GM21723 (cell line): ENCODE measurements around the gene GATAD2A.

ENCODE experiments used
- ATAC-seq: cut with Tn5 transposase; IDR thresholded peaks from one replicate; pipeline ENCODE4 v1.9.1; 2021; ENCODE audit warnings: mild to moderate bottlenecking, moderate library complexity; ENCODE audit not compliant: unreplicated experiment

GATAD2A gene

DNA sequence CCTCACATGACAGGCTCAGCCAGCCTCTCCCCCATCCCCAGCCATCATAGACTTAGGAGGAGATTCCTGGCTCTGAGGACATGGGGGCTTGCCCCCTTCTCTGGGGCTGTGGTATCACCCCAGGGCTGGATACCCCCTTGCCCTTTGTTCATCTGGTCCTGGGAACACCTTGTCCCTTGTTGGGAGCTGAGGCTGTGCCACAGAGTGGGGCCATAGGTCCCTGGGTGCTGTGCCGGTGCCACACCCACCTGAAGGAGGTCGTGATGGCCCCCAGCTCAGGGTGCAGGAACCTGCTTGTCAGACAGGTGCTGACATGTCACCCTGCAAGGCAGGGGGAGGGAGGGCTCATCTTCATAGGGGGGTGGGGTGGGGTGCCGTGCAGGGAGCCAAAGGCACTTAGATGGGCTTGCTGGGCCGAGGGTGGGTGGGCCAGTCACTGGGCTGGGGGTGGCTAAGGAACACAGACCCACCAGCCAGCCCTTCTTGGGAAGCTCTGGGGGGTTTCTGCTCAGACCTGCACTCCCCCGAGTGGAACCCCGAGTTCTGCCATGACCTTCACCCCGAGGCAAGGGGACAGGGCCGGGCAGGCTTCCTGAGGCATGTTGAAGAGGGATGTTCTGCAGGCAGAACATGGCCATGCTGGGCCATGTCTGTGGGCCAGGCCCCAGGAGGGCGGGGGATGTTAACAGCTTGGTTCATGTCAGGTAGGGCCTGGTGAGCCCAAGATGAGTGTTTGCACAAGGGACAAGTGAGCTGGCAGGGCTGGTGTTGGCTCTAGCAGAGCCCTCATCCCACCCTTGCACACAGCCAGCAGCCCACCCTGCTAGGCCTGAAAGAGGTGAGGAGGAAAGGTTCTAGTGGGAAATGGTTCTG is 81.8 kb downstream of the GATAD2A start:
- no peak for ATAC-seq

DNA sequence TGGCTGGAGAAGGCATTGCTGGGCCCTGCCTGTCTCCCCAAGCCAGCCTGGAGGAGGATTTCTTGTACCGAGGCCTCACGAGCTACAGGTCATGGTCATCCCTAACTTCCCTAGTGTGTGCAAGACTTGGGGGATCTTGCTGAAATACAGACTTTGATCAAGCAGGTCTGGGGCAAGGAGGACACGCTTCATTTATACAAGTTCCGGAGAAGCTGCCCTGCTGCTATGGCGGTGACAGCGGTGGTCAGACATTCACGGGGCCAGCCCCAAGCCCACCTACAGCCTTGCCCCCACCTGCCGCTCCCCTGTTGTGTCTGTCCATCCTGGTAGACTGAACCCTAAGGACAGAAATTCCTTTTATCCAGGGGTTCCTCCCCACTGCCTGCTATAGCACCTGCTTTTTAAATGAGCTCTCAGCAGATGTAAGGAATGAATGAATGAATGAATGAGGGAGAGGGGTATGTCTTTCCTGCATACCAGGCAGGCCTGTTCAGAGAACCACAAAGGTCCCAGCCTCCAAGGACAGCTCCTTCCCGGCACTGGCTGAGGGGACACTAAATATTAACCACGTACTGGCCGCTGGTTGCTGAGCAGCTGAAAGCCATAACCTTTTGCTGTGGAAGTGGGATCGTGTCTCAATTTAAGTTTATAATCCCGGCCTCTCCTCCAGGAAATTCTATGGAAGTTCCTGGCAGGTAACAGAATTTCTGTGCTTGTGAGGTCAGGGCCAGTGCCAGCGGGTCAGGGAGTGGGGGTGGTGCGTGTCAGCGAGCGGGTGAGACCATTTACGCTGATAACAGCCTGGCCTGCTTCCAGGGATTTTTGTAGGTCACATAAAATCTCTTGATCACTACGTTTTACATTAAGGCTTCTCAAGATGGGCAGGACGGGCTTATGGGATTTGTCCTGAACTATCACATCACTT is 82.7 kb downstream of the GATAD2A start:
- no peak for ATAC-seq

DNA sequence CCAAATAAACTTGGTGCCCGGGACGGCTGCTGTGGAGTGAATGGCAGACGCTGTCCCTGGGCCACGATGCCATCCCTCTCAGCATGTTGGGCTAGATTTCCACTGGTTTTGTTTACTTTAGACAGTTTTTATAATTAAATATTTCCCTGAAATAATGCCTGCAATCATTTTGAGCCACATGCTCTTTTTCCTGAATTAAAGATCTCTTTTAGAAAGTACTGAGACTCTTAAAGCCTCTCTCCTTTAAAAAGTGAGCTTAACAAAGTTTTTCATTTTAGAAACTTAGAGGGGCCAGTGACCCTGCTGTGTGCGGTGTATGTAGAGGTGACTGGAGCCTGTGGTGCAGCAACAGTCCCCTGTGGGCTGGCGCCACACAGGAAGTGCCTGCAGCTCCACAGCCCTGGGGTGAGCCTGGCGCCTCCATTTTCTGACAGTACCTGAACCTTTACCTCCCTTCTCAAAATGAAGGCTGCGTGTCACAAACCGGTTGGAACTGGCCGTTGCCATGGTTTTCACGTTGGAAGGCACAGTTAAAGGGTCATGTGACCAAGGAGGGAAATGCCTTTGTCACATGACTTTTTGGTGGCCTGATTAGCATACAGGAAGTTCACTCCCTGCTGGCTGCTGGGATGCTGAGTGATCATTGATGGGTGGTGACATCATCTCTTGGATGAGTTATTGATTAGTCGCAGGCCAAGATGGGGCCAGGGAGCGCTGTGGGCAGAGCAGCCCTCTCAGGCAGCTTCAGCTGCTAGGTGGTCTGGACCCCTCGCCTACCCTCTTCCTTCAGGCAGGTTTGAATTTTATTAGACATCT is 83.6 kb downstream of the GATAD2A start:
- ATAC-seq = peak; percentile 53

DNA sequence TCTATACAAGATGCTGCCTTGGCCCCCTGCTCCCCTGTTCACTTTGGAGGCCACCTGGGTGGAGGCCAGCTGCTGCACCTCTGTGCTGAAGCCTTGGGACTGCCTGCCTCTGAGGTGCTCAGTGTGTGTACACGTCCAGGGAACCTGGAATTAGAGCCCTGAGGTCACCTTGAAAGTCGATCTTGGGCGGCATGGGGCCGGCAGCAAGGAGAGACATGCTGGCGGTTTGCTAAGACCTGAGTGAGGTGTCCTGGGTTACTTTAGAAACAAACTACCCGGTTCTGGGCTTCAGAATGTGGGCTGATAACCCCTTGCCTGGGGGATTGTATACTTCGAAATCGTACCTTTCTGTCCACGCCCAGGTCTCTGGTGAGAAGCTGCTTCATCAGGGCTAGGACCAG is 84.3 kb downstream of the GATAD2A start:
- no peak for ATAC-seq

DNA sequence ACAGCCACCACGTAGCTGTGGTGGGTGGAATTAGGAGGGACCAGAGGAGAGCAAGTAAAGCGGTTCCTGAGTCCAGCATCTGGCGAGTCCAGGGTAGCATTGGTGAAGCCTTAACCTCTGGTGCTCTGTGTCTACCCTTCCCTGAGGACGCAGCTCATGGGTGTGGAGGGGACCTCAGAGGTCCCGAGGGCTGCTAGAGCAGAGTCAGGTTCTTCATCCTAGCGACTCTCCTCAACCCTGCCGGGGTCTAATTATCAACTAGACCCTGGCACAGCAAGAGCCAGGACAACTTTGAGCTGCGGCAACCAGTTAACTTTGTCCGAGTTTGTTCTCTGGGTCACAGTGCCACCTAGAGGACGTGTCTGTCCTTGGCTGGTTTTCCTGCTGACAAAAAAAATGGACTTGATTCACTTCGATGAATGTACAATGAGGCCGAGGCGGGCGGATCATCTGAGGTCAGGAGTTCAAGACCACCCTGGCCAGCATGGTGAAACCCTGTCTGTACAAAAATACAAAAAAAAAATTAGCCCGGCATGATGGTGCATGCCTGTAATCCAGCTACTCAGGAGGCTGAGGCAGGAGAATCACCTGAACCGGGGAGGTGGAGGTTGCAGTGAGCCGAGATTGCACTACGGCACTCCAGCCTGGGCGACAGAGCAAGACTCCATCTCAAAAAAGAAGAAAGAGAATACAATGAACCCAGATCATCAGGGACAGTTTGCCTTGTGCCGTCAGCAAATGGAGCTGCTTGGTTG is 84.9 kb downstream of the GATAD2A start:
- ATAC-seq = no peak

DNA sequence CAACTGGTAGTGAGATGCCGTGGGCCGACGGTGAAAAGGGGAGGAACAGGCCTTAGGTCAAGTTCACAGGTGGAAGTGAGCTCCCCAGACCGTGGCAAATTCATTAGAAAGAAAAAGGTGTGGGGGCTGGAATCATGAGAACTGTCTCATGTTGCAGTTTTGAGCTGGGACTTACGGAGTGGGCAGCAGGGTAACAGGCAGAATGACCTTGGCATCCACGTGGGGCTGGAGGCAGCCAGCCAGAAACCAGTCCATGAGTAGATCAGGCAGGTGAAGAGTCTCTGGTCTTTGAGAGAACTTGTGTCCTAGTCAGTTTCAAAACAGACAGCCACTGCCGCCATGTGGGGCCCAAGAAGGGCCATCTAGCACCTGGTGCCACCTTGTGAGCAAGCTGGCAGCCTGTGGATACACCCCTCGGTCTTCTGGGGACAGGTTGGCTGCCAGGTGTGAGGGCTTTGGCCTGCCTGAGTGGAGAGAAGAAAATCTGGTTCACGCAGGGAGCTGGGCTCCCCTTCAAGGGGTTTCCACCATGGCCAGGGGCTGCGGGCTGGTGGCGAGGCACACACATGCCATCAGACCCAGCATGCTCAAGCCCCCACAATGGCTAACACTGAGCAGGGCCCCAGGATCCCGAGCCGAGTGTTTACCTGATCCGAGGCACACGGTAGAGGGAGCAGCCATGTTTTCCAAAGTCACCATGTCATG is 86.0 kb downstream of the GATAD2A start:
- ATAC-seq = no peak

DNA sequence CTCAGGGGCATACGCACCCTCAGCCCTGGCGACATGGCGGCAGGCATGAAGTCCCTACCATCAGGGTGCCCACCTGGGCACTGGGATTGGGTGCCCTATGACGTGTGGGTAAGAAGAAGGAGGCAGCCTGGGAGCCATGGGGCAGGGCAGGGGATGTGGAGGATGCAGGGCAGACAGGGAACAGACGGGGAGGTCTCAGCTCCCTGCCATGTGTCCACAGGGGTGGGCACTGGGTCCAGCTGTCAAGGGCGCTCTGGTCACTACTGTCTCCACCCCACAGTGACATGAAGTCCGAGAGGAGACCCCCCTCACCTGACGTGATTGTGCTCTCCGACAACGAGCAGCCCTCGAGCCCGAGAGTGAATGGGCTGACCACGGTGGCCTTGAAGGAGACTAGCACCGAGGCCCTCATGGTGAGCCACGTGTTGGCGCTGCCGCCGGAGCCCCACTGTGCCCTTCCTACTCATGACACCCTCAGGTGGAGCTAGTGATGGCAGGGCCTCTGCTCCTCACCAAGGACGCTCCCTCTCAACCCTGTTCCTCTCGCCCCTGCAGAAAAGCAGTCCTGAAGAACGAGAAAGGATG is 86.6 kb downstream of the GATAD2A start:
- no peak for ATAC-seq

DNA sequence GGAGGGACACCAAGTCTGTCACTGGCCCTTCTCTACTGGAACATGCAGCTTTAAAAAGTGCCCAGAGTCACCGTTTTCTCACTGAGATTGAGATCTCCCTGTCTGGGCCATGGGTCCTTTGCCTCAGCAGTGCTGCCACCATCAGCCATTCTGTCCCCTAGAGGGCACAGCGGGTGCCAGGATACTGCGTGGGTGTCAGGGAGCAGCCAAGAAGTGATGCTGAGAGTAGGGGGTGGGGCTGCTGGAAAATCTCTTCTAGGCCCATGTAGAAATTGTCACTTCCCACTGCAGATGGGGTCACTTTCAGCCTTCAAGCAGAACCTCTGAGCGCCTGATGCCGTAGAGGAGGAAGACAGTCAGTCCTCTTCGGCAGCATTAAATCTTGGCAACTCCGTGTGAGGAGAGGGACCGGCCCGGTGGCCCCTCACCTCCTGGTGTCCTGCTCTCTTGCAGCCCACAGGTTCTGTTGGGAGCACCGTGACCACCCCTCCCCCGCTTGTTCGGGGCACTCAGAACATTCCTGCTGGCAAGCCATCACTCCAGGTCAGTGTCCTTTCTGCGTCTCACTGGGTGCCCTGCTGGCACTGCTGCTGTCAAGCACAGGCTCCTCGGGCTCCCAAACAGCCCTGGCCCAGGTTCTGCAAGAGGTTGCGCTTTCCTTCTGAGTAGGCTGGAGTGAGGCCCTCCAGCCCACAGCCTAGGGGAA is 88.5 kb downstream of the GATAD2A start:
- ATAC-seq = no peak

DNA sequence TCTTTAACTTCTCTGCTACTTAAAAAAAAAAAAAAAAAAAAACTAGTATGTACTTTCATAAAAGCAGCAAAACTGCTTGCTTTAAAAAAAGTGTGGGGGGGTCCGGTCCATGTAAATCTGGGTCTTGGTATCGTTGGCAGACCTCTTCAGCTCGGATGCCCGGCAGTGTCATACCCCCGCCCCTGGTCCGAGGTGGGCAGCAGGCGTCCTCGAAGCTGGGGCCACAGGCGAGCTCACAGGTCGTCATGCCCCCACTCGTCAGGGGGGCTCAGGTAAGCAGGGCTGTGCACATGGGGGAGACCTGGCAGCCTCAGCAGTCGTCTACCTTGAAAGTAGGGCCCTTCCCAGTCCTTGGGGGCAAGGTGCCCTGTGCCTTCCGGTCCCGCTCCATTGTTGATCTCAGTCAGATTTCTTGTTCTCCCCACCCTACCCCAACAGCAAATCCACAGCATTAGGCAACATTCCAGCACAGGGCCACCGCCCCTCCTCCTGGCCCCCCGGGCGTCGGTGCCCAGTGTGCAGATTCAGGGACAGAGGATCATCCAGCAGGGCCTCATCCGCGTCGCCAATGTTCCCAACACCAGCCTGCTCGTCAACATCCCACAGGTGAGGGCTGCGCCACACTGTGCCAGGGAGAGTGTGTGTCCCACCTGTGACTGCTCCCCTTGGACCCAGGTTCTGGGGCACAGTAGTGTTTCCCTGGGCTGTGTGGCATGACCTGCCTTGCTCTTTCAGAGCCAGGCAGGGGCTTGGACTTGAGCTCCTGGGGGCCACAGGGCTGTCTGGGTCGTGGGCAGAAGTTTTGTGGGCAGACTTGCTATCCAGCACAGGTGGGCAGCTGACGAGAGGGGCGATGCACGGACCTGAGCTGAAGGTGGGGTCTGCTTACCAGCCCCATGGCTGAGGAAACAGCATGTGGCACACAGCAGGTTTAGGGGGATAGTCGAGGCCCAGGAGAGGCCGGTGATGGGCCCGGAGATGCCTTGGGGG is 90.4 kb downstream of the GATAD2A start:
- ATAC-seq = no peak

DNA sequence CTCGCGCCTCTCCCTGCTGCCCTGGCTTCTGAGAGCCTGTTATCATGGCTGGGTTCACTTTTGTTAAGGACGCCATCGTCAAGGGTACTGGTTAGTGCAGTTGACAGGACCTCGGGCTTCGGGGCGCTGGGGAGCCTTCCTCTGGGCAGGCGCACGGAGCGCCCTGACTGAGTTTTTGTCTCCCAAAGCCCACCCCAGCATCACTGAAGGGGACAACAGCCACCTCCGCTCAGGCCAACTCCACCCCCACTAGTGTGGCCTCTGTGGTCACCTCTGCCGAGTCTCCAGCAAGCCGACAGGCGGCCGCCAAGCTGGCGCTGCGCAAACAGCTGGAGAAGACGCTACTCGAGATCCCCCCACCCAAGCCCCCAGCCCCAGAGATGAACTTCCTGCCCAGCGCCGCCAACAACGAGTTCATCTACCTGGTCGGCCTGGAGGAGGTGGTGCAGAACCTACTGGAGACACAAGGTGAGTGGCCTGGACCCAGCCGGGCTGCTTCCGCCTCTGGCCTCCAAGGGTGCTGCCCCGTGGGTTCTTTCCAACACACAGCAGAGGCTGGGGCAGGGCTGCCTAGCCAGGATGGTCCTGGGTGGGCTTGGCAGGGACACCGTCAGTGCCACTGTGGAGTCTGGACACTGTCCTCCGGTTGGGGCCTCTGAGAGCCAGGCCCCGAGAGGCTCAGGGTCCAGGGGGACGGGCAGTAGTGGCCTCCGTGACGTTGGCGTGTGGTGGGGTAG is 92.9 kb downstream of the GATAD2A start:
- ATAC-seq = no peak

DNA sequence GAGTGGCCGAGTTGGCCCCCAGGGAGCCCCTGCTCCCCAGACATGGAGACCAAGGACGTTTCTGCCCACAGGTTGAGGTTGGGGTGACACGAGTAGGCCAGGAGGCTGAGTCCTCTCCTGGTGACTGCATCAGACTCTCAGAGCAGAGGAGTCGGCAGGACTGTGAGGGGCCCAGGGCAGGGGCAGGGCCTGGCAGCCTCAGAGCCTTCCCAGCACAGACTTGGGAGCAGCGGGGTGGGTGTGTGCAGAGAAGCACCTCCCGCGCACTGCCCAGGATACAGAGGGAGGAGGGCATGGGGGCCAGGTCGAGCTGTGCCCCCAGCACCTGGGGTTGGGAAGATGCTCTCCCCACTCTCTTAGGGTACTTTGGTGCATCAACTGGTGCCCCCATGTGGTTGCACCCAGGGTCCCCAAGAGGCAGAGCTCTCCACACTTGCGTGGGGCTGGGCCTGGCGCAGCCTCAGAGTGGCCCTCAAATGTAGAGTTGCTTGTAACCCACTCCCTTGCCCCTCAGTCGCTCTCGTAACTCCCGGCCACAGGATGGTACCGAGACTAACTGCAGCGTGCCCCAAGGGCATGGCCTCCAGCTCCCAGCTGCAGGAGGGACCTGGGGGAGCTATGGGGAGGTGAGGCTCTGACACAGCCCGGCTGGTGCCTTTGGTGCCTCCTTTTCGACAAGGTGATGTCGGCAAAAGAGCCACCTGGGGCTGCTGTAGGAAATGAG is 94.0 kb downstream of the GATAD2A start:
- ATAC-seq = no peak

DNA sequence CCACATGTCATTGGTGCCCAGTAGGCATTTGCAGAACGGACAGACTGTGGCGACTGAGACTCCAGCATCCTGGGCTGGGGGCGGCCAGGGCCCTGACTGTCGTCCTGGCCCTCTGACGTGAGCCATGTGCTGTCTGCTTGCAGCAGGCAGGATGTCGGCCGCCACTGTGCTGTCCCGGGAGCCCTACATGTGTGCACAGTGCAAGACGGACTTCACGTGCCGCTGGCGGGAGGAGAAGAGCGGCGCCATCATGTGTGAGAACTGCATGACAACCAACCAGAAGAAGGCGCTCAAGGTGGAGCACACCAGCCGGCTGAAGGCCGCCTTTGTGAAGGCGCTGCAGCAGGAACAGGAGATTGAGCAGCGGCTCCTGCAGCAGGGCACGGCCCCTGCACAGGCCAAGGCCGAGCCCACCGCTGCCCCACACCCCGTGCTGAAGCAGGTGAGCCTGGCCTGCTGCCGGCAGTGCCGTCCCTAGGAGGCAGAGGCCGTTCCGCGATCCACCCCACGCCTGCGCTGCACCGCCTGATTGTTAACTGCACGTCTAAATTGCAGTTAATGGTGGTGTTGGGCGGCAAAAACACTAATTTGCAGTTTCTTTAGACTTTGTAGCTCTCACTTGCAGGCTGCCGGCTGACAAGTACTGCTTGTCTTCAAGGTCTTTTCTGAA is 95.6 kb downstream of the GATAD2A start:
- no peak for ATAC-seq

DNA sequence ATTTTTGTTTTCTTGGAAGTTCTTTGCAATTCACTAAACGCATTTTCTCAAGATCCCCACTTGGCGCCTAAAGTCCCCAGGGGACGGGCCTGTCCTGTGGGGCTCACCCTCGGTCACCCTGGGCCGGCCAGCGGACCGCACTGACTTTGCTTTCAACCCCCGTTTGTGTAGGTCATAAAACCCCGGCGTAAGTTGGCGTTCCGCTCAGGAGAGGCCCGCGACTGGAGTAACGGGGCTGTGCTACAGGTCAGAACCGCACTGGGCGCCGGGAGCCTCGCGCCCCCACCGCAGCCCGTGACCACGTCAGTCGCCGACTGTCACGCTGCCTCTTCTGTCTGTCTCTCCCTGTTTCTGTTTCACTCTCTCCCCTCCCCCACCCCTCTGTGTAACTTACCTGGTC is 96.3 kb downstream of the GATAD2A start:
- ATAC-seq = no peak

DNA sequence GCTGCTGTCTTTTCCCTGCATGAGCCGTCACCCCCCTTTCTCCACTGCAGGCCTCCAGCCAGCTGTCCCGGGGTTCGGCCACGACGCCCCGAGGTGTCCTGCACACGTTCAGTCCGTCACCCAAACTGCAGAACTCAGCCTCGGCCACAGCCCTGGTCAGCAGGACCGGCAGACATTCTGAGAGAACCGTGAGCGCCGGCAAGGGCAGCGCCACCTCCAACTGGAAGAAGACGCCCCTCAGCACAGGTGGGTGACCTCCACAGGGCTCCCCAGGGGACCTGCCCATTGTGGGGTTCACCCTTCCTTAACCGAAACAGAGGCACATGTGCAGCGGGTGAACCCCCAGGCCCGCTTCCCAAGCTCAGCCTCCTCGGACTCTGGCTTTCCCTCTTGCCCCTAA is 96.8 kb downstream of the GATAD2A start:
- ATAC-seq = no peak

DNA sequence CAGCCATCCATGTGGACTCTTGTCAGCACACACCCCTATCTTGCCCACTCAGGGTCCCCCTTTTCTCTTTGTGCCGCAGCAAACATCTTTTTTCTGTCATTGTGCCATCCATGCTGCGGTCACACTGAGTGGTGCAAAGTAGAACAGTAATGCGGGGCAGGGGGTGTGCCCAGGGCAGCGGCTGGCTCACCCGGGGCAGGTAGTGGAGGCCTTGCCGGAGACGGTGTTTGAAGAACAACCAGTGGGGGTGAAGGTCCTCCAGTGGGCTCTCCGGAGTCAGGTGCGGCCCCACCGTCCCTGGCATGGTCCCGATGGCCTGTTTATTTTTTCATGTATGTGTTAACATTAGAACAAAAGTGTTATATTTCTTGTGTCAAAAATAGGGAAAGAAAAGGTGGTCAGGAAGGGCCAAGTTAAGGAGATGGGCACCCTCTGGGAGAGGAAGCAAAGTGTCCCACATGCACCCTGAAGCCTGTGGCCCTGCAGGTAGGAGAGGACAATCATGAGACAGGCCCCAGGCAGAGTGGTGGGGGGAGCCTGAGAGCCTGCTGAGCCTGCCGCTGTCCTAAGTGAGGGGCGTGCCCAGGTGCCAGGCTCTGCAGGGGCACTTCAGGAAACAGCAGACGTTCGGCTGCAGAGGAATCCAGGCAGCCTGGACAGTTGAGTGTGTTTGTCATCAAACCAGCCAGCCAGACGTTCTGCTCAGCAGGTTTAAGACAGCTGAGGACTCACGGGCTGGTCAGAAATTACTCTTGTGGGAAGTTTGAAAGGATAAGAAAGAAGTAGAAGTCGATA is 97.5 kb downstream of the GATAD2A start:
- ATAC-seq = no peak
